ENCODE results near the gene TES.

GRCh38 chr7:116298576-116298975, 88.2 kb downstream of the TES start:
- no peak for TF ChIP-seq CTCF (IDR thresholded peaks at IDR 0.05; ENCODE audit: low read depth, low read length)
- TF ChIP-seq POLR2A (IDR thresholded peaks at IDR 0.05; ENCODE audit: extremely low read depth, insufficient read length): no peak
